ENCODE data around the gene RPUSD1. TPM values are rescaled to one million over a fixed set of nuclear protein-coding genes. Genes with fewer than 3 reads are reported as not detected.

Gene RPUSD1
- total and polyA plus RNA-seq, 12 donors, result 1.1 to 40.1 (median 20.4) TPM

GRCh38 chr16:799111-799947 lies 11.1 kb upstream of the RPUSD1 start:
- WGBS, 4 donors, result 47 to 66% (median 58%) methylated on average over 2 to 22 of the region's 22 CpGs
- Histone ChIP-seq H3K9me3 (replicated peaks in 1 of 3) (no peaks in the 10 kb centered on the region), H3K4me1 (replicated peaks in 1 of 2) (no peaks in the 10 kb centered on the region), H3K36me3 (replicated peaks in 1 of 2) (no peaks in the 10 kb centered on the region), H3K4me3 (no peak overlapping the region), H3K27ac (no peak overlapping the region), H3K27me3 (peaks cover 37% of the 10 kb centered on the region)
- no peak for TF ChIP-seq POLR2A (IDR thresholded peaks at IDR 0.05)
- TF ChIP-seq CTCF (IDR thresholded peaks at IDR 0.05), result no peak
- intact Hi-C loops (cut with DNase I), result no loop called here
- no peak for DNase-seq

DNA sequence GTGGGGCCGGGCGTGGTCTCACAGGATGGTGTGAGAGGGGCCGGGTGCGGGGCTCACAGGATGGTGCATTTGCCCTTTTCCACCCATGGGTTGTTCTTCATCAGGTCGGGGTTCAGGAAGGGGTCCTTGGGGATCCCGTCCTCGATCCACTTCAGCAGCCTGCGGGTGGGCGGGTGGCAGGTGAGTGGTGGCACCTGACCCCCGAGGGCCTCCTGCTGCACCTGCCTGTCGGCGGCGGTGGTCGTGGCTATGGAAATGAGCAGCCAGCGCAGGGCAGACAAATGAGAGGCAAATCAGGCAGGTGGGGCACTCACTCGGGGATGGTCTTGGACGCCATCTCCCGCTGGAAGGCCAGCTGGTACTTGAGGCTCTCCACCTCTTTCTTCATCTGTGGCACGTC lies 10.5 kb upstream of the RPUSD1 start:
- Histone ChIP-seq H3K9me3 (replicated peaks in 1 of 3) (no peaks in the 10 kb centered on the region), H3K4me3 (no peak overlapping the region), H3K36me3 (replicated peaks in 1 of 2) (no peaks in the 10 kb centered on the region), H3K27ac (no peak overlapping the region), H3K27me3 (peaks cover 37% of the 10 kb centered on the region), H3K4me1 (replicated peaks in 1 of 2) (no peaks in the 10 kb centered on the region)
- WGBS, 4 donors, result 87 to 93% (median 89%) methylated on average over 13 to 19 of the region's 19 CpGs
- intact Hi-C loops (cut with DNase I), result no loop called here
- DNase-seq, result no peak
- TF ChIP-seq POLR2A (IDR thresholded peaks at IDR 0.05) (no peak), CTCF (IDR thresholded peaks at IDR 0.05) (no peak)

DNA sequence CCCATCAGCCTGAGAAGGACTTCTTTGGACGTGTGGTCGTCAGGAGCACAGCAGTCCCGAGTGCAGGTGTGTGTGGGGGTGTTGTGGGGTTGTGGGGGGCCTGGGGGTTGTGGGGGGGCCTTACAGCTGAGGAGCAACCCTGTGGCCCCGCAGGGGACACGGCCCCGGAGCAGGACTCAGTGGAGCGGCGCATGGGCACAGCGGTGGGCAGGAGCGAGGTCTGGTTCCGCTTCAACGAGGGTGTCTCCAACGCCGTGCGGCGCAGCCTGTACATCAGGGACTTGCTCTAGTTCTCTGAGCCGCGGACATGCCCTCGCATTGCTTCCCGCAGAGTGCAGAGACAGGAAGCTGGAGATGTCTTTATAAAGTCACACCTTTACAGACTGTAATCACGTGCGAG lies 9.5 kb upstream of the RPUSD1 start:
- DNase-seq, result no peak
- no peak overlapping the region for H3K27ac ChIP-seq
- intact Hi-C loops (cut with DNase I), result no loop called here
- H3K36me3 ChIP-seq (replicated peaks in 1 of 2), result no peaks in the 10 kb centered on the region
- H3K27me3 ChIP-seq, result peaks cover 37% of the 10 kb centered on the region
- no peaks in the 10 kb centered on the region for H3K9me3 ChIP-seq (replicated peaks in 1 of 3)
- no peaks in the 10 kb centered on the region for H3K4me1 ChIP-seq (replicated peaks in 1 of 2)
- no peak overlapping the region for H3K4me3 ChIP-seq
- 91 to 100% (median 95%) methylated on average over 5 to 22 of the region's 22 CpGs for WGBS, 4 donors
- TF ChIP-seq POLR2A (IDR thresholded peaks at IDR 0.05), result no peak
- TF ChIP-seq CTCF (IDR thresholded peaks at IDR 0.05), result no peak

GRCh38 chr16:797120-797420 lies 8.9 kb upstream of the RPUSD1 start:
- intact Hi-C loops (cut with DNase I), result no loop called here
- TF ChIP-seq POLR2A (IDR thresholded peaks at IDR 0.05), result no peak
- no peak for TF ChIP-seq CTCF (IDR thresholded peaks at IDR 0.05)
- Histone ChIP-seq H3K36me3 (replicated peaks in 1 of 2) (no peaks in the 10 kb centered on the region), H3K4me3 (no peak overlapping the region), H3K27ac (no peak overlapping the region), H3K4me1 (replicated peaks in 1 of 2) (no peaks in the 10 kb centered on the region), H3K27me3 (peaks cover 30% of the 10 kb centered on the region), H3K9me3 (replicated peaks in 1 of 3) (no peaks in the 10 kb centered on the region)
- WGBS, 4 donors, result 81 to 100% (median 97%) methylated on average over 1 to 2 of the region's 2 CpGs
- no peak for DNase-seq
